HG03039 (cell line): ENCODE measurements around the gene SHANK1.

Experiments used
- ATAC-seq: cut with Tn5 transposase; IDR thresholded peaks from one replicate; pipeline ENCODE4 v1.9.1; 2021; ENCODE audit warnings: mild to moderate bottlenecking, moderate library complexity; ENCODE audit not compliant: unreplicated experiment

The SHANK1 gene

GRCh38 chr19:50729894-50730293 is 10.3 kb upstream of the SHANK1 start:
- no peak for ATAC-seq

DNA sequence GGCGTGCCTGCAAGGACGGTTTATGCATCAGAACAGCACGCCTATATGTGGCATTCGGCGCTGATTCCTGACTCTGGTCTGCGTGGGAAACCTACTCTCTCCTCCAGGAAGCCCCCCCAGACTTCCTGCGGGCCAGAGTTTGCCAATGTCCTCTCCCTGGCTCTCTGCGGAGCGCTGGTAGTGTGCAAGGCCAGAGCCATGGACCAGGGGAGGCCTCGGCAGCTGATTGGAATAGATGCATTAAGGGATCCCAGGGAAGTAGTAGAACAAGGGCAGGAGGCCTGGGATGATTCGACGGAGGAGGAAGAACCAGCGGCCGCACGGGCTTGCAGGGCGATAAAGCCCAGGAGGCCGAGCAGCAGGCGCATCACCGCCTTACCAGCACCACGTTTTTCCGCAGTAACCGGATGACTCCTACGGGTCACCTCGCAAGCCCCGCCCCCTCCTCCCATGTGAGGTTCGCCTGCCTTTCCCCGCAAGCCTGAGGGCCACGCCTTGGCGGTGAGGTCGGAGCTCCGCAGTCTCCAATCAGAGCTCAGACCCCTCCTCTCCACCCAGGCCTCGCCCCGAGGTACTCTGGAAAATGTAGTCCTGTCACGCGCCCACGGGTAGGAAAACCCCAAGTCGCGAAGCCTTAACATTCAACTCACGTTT is 8.6 kb upstream of the SHANK1 start:
- no peak for ATAC-seq

DNA sequence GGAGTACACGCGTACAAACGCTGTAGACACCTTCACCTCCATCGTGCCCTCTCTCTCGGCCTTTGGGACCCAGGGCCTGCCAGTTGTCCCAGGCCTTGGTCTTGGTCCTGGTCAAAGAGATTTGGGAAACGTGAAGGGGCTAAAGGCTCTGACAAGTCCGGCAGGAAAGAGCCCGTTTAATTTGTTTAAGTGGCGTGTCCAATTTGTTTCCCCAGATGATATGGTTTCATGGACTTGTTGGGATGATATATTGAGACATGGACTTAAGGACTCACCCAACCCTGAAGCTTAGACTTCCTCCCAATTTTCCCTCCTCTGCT is 6.3 kb upstream of the SHANK1 start:
- ATAC-seq, result no peak

- no peak for ATAC-seq
These were observed 5.8 kb upstream of the SHANK1 start for GRCh38 chr19:50725218-50725910.

- ATAC-seq, result peak; percentile 61
These were observed 5.1 kb upstream of the SHANK1 start for GRCh38 chr19:50724522-50725217.

DNA sequence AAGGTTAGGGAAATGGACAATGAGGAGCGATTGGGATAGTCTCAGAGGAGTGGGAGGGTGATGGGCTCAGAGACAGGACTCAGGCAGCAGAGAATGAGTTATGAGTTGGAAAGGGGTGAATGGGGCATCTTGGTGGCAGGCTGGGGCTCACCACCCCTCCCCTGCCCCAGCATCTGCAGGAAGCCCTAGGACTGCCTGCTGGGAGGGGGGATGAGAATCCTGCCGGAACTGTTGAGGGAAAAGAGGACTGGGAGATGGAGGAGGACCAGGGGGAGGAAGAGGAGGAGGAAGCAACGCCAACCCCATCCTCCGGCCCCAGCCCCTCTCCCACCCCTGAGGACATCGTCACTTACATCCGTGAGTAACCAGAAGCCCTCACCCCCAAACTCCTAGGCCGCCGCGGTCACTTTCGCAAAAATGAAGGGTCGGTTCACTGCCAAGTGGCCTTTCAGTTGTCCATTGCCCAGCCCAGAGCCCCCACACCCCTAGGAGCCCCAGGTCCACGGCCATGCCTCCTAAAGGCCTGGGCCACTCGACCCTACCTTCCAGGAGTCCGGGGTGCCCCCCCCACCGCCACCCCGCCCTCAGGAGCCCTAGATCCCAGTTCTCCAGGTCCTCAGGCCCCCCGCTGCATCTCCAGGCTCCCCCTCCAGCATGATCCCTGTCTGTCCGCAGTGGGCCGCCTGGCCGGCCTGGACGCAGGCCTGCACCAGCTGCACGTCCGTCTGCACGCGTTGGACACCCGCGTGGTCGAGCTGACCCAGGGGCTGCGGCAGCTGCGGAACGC is 4.3 kb upstream of the SHANK1 start:
- ATAC-seq, result no peak

DNA sequence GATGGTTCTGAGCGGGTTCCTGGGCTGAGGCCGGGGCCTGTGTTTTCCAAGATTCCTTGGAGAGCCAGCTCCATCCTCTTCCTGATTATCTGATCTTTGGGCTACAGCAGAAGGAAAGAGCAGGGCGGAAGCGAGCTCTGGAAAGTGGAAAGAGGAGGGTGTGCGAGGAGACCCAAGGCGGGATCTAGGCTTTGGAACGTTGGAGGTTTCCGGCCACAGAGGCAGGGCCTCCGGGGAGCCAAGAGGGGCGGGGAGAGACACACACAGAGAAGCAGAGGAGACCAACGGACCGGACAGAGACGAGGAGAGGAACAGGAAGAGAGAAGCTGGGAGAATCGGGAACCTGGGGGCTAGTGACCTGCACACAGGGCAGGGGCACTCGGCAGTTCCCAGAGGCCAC is 3.5 kb upstream of the SHANK1 start, which contains the start of gene CLEC11A:
CLEC11A (plus strand) TSS at position 296 of the 400 bp plus-strand sequence. CDS start 162 bp downstream, outside the sequence.
- ATAC-seq, result no peak

DNA sequence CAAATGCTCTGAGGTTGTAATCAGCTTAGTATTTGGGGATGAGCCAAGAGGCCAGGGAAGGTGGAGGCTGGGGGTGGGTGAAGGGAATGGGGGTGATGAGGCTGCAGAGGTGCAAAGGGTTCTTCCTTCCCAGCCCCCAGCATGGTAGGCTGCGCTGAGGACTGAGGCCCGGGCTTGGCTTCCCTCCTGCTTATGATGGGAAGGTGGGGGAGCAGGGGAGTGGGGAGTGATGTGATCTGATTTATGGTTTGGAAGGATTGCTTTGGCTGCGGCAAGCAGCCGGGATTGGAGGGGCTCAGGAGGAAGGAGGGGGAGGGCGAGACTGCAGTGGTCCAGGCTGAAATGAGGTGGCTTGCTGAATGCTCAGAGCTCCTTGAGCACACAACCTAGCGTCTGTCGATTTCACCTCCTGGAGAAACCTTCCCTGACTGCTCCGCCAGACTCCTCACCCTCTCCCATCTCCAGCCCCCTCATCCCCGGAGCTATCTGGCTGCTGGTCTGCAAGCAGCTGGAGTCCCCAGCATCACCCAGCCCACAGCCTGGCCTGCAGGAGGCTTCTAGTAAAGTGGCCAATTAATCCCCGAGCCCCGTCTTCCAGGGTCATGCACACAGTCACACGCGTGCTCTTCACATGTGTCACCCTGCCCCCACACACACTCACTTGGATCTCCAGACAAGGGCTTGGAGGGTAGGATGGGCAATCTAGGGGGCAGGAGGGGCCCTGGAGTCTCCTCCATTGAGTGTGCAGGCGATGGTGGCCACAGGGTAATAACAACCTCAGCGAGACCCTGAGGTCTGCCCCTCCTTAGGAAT is 2.8 kb upstream of the SHANK1 start:
- no peak for ATAC-seq

DNA sequence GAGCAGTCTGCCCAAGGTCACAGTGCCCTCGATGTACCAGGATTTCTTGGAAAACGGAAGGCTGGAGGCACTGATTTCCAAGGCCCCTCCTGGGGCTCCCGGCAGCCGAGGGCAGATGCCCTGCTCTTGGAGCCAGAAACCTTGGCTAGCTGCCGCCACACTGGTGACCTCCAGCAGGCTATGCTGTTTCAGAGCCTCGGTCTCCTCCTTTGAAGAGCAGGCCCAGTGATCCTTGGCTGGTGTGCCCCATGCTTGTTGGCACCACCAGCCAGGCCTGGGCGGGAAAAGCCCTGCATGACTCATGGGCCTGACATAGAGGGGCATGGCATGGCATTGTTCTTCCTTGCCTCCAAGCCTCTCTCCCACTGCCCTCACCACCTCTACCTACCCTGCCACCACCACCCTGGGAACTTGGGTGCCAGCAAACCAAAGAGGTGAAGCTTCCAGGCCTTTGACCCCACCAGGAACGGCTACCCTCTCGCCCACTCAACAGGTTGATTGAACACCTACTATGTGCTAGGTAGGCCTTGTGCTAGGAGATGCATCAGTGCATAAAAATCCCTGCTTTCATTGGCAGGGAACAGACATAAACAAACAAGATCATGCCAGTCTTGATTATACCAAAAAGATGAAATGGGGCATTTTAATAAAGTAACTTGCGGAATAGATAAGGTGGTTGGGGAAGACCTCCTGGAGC is 2.0 kb upstream of the SHANK1 start:
- no peak for ATAC-seq

DNA sequence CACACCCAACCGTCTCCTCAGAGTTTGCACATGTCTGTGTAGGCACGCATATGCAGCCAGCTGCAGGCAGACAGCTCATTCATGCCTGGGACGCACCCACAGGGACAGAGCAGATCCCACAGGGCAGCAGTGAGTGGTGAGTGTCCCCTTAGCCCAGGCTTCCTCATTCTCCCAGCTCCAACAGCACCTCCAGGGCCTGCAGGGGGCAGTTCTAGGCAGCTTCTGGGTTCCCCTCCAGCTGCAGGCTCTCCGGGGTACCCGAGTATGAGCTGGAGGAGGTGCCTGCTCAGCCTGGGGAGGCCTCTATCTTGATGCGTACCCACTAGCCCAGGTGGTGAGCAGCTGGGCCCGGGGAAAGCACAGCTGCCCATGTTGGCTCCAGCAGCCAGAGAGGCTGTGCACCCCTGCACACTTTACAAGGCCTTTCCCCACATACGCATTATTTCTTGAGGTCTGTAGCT is 1.3 kb upstream of the SHANK1 start:
- no peak for ATAC-seq

DNA sequence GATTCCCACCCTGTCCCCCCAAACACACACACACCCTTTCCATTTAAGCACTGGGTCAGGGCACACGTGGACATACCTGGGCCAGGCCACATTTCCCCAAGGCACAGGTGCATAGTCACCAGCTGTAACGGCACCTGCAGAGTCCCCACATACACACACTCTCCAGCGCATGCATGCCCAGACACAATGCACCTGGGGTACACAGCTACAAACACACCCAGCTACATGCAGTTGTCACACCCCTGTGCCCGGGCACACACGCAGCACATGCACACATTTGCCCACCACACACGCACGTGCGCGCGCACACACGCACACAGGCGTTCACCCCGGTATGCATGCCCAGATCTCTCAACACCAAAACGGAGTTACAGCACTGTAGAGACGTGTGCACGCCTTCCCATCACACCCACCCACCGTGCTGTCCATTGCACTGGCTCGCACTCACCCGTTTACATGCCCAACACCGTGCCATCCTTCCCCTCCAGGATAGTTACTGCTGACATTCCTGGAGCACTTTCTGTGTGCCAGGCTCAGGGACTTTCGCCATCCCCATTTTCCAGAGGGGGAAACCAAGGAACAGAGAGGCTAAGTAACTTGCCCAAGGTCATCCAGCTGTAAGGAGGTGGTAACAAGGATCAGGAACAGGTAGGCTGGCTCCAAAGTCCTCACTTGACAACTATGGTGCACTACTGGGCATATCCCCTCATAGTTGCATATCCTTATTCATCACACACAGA is 749 bp upstream of the SHANK1 start:
- ATAC-seq, result no peak

- no peak for ATAC-seq
These were observed 525 bp downstream of the SHANK1 start for GRCh38 chr19:50719119-50719435.

GRCh38 chr19:50718255-50719118 is 1.1 kb downstream of the SHANK1 start:
- ATAC-seq, result no peak

DNA sequence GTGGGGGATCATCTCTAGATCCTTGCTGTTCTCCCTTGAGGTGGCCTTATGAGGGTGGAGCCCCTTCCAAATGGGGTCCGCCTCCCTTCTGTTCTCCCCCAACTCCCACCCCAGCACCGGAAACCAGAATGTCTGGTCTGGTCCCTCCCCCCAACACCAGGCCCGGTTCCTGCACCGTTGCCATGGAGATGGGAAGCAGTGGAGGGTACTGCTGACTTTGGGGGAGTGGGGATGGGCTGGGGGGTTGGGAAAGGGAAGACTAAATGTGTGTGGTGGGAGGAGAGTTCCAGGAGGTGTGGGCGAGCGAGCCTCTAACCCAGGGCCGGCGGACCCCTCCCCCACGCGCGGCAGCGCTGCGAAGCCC is 1.7 kb downstream of the SHANK1 start:
- no peak for ATAC-seq

- no peak for ATAC-seq
These were observed 2.4 kb downstream of the SHANK1 start for GRCh38 chr19:50717026-50717723.

DNA sequence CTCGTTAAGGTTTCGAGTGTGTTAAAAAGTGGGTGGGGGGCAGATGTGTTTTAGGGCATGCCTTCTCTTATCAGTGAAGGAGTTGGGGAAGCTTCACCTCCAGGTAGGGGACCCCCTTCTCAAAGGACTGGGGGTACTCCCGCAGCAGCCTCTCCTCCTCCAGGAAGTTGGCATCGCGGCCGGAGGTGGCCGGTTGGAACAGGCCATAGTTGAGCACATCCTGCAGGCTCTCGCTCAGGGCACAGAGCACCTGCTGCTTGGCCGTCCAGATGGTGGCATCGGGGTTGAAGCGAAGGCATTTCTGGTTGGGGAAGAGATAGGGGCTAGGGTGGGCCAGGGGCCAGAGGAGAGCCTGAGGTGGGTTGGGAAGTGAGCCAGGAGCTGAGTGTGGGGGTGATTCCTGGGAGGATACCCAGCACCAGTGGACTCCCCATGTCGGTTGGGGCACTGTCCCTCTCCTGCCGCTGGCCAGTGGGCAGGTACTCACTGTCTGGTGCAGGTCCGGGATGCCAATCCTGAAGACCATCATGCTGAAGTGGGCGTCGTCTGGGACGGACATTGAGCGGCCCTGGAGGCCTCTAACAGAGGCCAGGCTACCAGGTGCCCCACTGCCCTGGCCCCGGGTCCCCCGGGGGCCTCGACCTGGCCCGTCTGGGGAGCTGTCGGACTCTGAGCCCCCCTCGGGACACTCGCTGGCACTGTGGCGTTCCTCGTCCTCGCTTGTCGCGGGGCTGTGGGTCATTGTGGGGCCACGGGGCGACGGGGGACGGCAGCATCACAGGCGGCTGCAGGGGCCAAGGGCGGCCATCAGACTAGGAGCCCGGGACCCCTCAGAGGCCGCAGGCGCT is 3.2 kb downstream of the SHANK1 start:
- ATAC-seq, result no peak
